RWPE1 (cell line): ENCODE results near the gene RSKR.
"Not testable (repeated sequence)": the region's sequence is repeated elsewhere in the genome, so short reads cannot be mapped to it uniquely, and the experiment has no call there.

ENCODE experiments used
- CTCF ChIA-PET: fragments of 350-600 bp; sonication (Branson Sonifier 250); formaldehyde crosslinking; extraction: SDS; loops from one replicate; lab custom pipeline; 2021; lab: Yijun Ruan, JAX
- POLR2A ChIA-PET: fragments of 400-600 bp; formaldehyde crosslinking; extraction: SDS; loops from one replicate; lab custom pipeline; 2020; ENCODE audit warnings: antibody characterized with exemption; ENCODE audit not compliant: low non-redundant PET; lab: Yijun Ruan, JAX
- DNase-seq: peaks from one replicate; pipeline ENCODE4 v3.0.0; 2012; ENCODE audit warnings: low spot score
- H3K27ac ChIP-seq: fragments of 450-650 bp; 2 replicates; pipeline ENCODE4 v1.5.1; 2017
- TF ChIP-seq, protein P1 (sequence below): fragments of 450-650 bp; conservative IDR thresholded peaks from 2 replicates; pipeline ENCODE4 v1.5.1; 2017; ENCODE audit warnings: low read depth, mild to moderate bottlenecking

RSKR gene

DNA sequence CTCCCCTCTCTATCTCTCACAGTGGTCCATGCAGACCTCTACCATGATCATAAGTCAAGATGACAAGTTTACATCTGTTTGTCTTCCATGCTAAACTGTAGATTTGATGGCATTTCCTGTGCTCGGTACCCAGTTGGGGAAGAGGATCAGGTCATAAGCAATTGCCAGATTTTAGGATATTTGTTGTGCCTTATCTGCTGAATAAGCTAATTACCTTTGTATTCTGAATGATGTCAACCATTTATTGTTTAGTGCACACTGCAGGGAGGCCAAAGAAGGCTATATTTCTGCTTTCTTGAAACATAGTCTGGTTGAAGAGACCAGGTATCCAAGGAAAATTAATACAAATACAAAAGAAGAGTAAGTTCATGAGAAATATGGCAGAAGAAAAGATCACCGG, 31.5 kb downstream of the RSKR start:
- DNase-seq: no peak
- TF ChIP-seq, protein P1, sequence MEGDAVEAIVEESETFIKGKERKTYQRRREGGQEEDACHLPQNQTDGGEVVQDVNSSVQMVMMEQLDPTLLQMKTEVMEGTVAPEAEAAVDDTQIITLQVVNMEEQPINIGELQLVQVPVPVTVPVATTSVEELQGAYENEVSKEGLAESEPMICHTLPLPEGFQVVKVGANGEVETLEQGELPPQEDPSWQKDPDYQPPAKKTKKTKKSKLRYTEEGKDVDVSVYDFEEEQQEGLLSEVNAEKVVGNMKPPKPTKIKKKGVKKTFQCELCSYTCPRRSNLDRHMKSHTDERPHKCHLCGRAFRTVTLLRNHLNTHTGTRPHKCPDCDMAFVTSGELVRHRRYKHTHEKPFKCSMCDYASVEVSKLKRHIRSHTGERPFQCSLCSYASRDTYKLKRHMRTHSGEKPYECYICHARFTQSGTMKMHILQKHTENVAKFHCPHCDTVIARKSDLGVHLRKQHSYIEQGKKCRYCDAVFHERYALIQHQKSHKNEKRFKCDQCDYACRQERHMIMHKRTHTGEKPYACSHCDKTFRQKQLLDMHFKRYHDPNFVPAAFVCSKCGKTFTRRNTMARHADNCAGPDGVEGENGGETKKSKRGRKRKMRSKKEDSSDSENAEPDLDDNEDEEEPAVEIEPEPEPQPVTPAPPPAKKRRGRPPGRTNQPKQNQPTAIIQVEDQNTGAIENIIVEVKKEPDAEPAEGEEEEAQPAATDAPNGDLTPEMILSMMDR: no peak
- POLR2A ChIA-PET: no interaction called here
- CTCF ChIA-PET: no interaction called here
- no peak overlapping the region for H3K27ac ChIP-seq

DNA sequence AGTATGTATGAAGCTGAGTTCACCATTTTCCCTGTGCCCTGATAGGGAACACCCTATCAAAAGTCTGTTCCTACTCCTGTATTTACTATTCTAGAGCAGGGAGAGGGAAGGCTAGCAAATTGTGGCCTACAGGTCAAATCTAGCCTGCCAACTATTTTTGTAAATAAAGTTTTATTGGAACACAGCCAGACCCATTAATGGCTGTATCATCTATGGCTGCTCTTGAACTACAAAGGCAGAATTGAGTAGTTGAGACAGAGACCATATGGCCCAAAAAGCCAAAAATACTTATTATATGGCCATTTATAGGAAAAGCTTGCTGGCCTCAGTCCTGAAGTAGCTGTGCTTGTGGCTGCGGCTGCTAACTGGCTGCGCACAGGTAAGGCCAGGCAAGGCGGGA, 33.0 kb downstream of the RSKR start:
- H3K27ac ChIP-seq: no peak overlapping the region
- TF ChIP-seq, protein P1: no peak
- CTCF ChIA-PET: interaction anchor here (0.6 kb wide), 1 partner anchor 97 kb away, joined by 5 read pairs; no protein-coding TSS in a partner anchor
- no peak for DNase-seq
- POLR2A ChIA-PET: no interaction called here

DNA sequence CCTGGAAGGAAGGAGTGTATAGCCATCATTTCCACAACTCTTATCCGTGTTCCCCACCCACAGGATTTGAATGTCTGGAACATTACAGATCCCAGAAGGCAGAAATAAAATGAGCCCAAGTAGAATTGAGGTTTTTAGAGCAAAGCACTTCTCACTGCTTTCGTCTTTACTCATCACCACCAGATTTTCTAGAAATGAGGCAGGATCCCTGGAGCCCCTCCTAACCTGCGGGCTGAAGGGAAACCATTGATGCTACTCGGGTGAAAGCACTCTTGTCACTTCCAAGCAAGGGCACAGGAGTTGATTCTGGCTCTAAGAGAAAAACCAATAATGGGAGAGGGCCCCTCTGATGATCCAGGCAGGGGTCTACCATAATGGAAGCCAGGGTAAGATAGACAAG, 34.5 kb downstream of the RSKR start:
- H3K27ac ChIP-seq: no peak overlapping the region
- ChIA-PET POLR2A (no interaction called here), CTCF (interaction anchor here (0.7 kb wide), 1 partner anchor 31 kb away, joined by 3 read pairs; no protein-coding TSS in a partner anchor)
- TF ChIP-seq, protein P1: no peak
- no peak for DNase-seq

DNA sequence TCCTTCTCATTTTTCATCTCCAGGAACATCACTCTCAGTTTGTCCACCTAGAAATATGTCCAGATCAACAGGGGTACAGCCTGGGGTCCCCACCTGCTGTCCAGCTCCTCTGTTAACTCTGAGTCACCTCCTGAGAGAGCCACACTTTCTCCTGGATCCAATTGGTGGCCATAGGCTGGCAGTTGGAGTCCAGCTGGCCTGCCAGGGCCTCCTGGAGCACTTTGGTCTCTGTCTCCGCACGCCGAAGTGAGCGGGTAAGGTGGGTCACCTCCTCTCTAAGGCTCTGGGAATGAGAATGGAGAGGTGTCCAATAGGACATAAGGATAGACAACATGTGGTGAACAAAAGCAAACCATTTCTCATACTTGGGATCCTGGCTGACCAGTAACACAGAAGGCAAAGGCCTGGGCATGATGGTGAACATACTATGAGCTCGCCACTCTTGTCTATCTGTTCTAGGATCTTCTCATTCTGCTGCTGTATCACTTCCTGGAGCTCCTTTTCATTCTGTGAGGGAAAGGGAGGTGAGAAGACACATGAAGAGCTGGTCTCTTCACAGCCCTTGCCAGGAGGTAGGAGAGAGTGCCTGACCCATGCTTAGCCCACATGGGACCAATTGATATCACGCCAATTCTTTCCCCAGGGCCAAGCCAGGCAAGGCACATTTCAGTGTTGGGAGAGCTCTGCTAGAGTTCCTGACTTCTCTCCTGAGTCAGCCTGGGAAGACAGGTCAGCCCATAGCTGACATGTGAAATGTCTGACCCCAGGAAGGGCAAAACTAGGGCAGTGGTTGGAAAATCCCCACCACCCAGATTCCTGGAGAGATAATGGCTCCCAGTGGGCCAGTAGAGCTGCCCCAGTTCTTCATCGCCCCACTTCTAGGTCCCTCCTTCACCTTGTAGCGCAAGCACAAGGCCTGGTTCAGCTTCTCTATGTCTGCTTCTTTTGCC, 35.5 kb downstream of the RSKR start:
- ChIA-PET CTCF (interaction anchor here (0.5 kb wide), 1 partner anchor 15 kb away, joined by 4 read pairs; no protein-coding TSS in a partner anchor), POLR2A (no interaction called here)
- DNase-seq: no peak
- TF ChIP-seq, protein P1: no peak
- H3K27ac ChIP-seq: peak overlapping the region; percentile 78

DNA sequence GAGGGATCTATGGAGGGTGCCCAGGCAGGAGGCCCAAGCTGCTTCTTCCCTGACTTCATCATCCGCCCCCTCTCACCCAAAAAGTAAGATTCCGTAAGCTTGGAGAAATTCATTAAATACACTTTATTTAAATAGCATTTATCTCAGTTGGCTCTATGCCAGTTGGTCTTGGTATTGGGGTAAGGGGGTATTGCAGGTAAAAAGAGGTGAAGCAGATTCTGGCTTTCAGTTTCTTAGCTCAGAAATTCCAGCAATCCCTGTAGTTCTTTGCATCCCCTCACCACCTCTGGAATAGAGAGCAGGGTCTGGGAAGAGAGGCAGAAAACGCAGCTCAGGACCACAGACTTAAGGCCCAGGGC, 36.5 kb downstream of the RSKR start:
- DNase-seq: peak; percentile 4
- H3K27ac ChIP-seq: peak overlapping the region; percentile 78
- CTCF ChIA-PET: interaction anchor here (0.5 kb wide), 1 partner anchor 14 kb away, joined by 4 read pairs; no protein-coding TSS in a partner anchor
- TF ChIP-seq, protein P1: no peak
- POLR2A ChIA-PET: interaction anchor here (0.6 kb wide), 1 partner anchor 70 kb away, joined by 3 read pairs; no protein-coding TSS in a partner anchor

DNA sequence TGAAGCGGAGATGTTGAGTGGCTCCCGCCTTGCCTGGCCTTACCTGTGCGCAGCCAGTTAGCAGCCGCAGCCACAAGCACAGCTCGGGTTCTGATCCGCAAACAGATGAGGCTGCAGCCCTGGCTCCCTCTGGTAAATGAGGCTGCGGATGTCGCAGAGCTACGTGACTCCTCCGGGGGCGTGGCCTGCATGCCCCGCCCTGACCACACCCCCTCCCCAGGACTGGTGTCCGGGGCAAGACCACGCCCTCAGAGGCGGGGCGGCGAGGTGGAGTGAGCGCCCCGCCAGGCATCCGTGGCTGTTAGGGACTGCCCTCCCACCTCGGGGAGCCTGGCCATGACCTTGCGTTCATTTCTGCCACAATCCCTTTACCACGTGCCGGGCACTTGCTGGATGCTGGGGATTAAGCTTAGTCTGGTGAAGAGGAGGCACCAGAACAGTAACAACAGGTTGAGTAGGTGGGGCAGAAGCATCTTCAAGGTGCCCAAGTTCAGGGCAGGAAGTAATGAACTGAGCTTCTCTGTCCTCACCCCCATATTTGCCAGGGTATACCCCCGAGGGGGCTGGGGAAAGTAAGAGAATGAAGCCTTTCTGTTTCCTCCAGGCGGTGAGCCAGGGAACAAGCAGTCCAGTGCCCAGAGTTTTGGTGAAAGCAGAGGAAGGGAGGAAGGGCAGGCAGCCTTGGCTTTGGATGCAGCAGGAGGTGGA, 37.1 kb downstream of the RSKR start, which contains the start of gene ALDOC:
Gene ALDOC, minus strand, starts transcription at position 138 of the 708 bp plus-strand sequence. CDS start 1,363 bp downstream, outside the sequence.
- H3K27ac ChIP-seq: peak within 1 kb of the TSS; percentile 78
- POLR2A ChIA-PET: interaction anchor here (0.6 kb wide), 1 partner anchor 70 kb away, joined by 3 read pairs; no protein-coding TSS in a partner anchor
- CTCF ChIA-PET: no interaction called here
- TF ChIP-seq, protein P1: no peak
- peak; percentile 99 for DNase-seq

DNA sequence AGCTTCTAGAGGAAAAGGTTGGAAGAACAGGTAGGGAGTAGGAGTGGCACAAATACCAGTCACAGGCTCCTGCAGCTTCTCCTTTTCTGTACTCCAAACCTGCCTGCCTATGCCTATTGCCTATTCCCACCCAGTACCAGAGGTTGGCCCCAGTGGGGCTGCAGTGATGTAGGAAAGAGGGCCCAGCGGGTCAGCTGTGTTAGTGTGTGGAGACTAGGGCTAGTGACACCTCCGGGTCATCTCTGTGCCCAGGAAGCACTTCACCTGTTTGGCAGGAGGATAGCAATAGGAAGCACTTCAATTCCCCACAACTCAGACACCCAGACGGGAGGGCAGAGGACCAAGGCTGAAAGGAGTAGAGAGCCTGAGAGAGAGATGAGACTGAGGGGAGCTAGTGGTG, 38.0 kb downstream of the RSKR start:
- H3K27ac ChIP-seq: peak overlapping the region; percentile 78; the same call in 1 of the 2 replicates
- DNase-seq, POLR2A ChIA-PET: not testable (repeated sequence)
- CTCF ChIA-PET: interaction anchor here (0.7 kb wide), 1 partner anchor 47 kb away, joined by 4 read pairs; no protein-coding TSS in a partner anchor
